Measurements from ENCODE around the gene STK32C. TPM values are rescaled to one million over a fixed set of nuclear protein-coding genes. Genes with fewer than 3 reads are reported as not detected.

Gene STK32C
- total RNA-seq, 1 donor from 2014 or later: 12.5 TPM

GRCh38 chr10:132249226-132249724 lies 58.5 kb downstream of the STK32C start:
- no peak for DNase-seq (ENCODE audit: low read depth, low spot score)

GRCh38 chr10:132248455-132249225 lies 59.1 kb downstream of the STK32C start:
- DNase-seq (ENCODE audit: low read depth, low spot score): no peak

GRCh38 chr10:132247943-132248342 lies 59.8 kb downstream of the STK32C start:
- no peak for DNase-seq (ENCODE audit: low read depth, low spot score)

GRCh38 chr10:132246296-132246695 lies 61.5 kb downstream of the STK32C start:
- no peak for DNase-seq (ENCODE audit: low read depth, low spot score)

GRCh38 chr10:132245056-132245455 lies 62.7 kb downstream of the STK32C start:
- DNase-seq (ENCODE audit: low read depth, low spot score): no peak

- no peak for DNase-seq (ENCODE audit: low read depth, low spot score)
These were observed 64.1 kb downstream of the STK32C start for GRCh38 chr10:132243626-132244025.

GRCh38 chr10:132243141-132243540 lies 64.6 kb downstream of the STK32C start:
- DNase-seq (ENCODE audit: low read depth, low spot score): no peak

GRCh38 chr10:132242103-132242840 lies 65.5 kb downstream of the STK32C start:
- DNase-seq (ENCODE audit: low read depth, low spot score): no peak

- no peak for DNase-seq (ENCODE audit: low read depth, low spot score)
These were observed 66.3 kb downstream of the STK32C start for GRCh38 chr10:132241496-132241895.

- DNase-seq (ENCODE audit: low read depth, low spot score): no peak
These were observed 66.7 kb downstream of the STK32C start for GRCh38 chr10:132241086-132241485.

- no peak for DNase-seq (ENCODE audit: low read depth, low spot score)
These were observed 67.2 kb downstream of the STK32C start for GRCh38 chr10:132240581-132240980.

- DNase-seq (ENCODE audit: low read depth, low spot score): no peak
These were observed 67.6 kb downstream of the STK32C start for GRCh38 chr10:132240156-132240555.

GRCh38 chr10:132239126-132240031 lies 68.4 kb downstream of the STK32C start:
- DNase-seq (ENCODE audit: low read depth, low spot score): no peak

- DNase-seq (ENCODE audit: low read depth, low spot score): no peak
These were observed 69.2 kb downstream of the STK32C start for GRCh38 chr10:132238371-132239125.

GRCh38 chr10:132237871-132238270 lies 69.9 kb downstream of the STK32C start:
- DNase-seq (ENCODE audit: low read depth, low spot score): no peak

- DNase-seq (ENCODE audit: low read depth, low spot score): no peak
These were observed 70.4 kb downstream of the STK32C start for GRCh38 chr10:132237396-132237795.

- no peak for DNase-seq (ENCODE audit: low read depth, low spot score)
These were observed 70.9 kb downstream of the STK32C start for GRCh38 chr10:132236881-132237280.

GRCh38 chr10:132236161-132236560 lies 71.6 kb downstream of the STK32C start:
- DNase-seq (ENCODE audit: low read depth, low spot score): no peak

GRCh38 chr10:132234860-132235259 lies 72.9 kb downstream of the STK32C start:
- DNase-seq (ENCODE audit: low read depth, low spot score): no peak

- no peak for DNase-seq (ENCODE audit: low read depth, low spot score)
These were observed 74.2 kb downstream of the STK32C start for GRCh38 chr10:132233501-132234085.

Data from pulmonary artery endothelial cell (primary cell).